GM12874 (cell line): ENCODE measurements around the gene PURB.

Experiments used
- TF ChIP-seq, protein P1 (sequence below): IDR thresholded peaks from 2 replicates; pipeline ENCODE4 v1.5.1; 2011; ENCODE audit warnings: low read depth, mild to moderate bottlenecking, control low read depth, low read length, moderate library complexity; ENCODE audit not compliant: insufficient read depth

The PURB gene

GRCh38 chr7:44889086-44889781 lies 3.9 kb upstream of the PURB start:
- TF ChIP-seq, protein P1, sequence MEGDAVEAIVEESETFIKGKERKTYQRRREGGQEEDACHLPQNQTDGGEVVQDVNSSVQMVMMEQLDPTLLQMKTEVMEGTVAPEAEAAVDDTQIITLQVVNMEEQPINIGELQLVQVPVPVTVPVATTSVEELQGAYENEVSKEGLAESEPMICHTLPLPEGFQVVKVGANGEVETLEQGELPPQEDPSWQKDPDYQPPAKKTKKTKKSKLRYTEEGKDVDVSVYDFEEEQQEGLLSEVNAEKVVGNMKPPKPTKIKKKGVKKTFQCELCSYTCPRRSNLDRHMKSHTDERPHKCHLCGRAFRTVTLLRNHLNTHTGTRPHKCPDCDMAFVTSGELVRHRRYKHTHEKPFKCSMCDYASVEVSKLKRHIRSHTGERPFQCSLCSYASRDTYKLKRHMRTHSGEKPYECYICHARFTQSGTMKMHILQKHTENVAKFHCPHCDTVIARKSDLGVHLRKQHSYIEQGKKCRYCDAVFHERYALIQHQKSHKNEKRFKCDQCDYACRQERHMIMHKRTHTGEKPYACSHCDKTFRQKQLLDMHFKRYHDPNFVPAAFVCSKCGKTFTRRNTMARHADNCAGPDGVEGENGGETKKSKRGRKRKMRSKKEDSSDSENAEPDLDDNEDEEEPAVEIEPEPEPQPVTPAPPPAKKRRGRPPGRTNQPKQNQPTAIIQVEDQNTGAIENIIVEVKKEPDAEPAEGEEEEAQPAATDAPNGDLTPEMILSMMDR: no peak

GRCh38 chr7:44887293-44887692 lies 2.0 kb upstream of the PURB start:
- TF ChIP-seq, protein P1: no peak

- TF ChIP-seq, protein P1: no peak
Measured at GRCh38 chr7:44884621-44885393, 523 bp downstream of the PURB start.

GRCh38 chr7:44883961-44884620 lies 1.2 kb downstream of the PURB start:
- TF ChIP-seq, protein P1: no peak

DNA sequence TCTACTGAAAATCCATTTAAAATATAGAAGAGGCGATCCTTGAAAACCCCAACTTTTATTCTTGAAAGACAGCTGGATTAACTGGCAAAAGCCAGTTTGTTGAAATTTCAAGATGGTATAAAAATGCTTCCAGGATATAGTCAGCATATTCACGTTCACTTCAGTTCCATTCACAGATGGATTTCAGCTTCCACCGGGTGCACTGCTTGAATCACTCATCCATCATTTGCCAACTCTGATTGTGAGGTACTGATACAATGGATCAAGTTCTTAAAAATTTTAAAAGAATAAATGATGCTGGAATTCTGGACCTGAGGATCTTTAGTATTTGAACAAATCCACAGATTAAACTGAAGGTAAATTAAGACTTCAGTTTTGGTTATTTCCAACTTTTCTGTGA lies 2.4 kb downstream of the PURB start:
- TF ChIP-seq, protein P1: no peak

DNA sequence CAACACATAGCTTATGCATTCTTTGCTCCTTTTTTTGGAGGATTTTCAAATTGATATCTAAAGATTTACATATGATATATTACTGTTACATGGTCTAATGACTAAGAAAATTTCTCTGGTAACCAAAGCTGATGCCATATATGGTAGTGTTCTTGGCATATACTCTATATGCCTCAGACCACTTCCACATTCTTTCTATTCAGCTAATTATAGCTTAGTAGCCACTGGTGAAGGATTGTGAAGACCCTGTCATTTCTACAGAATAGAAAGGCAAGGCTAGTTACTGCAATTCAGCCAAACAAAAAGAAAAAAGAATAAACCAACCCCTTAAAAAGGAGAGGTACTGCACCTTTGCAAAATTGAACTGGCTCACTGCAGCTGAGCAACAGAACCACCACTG lies 3.7 kb downstream of the PURB start:
- TF ChIP-seq, protein P1: no peak

DNA sequence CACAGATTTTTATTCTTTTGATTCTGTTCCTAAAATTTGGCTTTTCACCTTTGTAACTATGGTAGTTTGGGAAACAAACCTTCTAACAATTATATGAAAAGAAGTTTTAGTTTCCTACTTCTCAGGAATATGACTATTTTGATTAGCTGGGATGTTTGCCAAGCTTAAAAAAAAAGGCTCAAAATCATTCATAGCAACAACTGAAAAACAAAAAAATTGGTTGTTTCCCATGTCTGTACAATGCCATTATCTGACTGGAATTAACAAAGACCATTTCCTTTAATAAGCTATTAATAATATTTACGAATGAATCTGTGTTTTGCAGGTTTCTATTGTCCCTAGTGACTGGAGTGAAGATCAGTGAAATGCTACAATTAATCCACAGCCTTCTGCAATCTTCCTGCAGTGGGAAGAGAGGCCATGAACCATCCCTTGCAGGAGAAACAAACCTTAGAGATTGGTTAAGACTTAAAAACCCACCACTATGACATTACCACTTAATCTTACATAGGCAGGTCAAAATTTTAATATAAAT lies 4.2 kb downstream of the PURB start:
- TF ChIP-seq, protein P1: no peak
